ENCODE results near the gene OR2T35.
"Not testable (repeated sequence)": the region's sequence is repeated elsewhere in the genome, so short reads cannot be mapped to it uniquely, and the experiment has no call there.

- TF ChIP-seq SMARCC2 (IDR thresholded peaks at IDR 0.05); PCBP2 (optimal IDR thresholded peaks at IDR 0.05; ENCODE audit: low read depth, low read length, poor library complexity, severe bottlenecking); ATF2 (CRISPR knock-in tag; IDR thresholded peaks at IDR 0.05); POLR2A (IDR thresholded peaks at IDR 0.05; ENCODE audit: insufficient read depth in 1 of 2, low read depth in 2 of 2, low read length in 2 of 2); CEBPZ (IDR thresholded peaks at IDR 0.05; ENCODE audit: low read length); ZIK1 (CRISPR knock-in tag; IDR thresholded peaks at IDR 0.05; ENCODE audit: borderline replicate concordance, low read depth): not testable (repeated sequence)
These were observed 10.1 kb downstream of the OR2T35 start, which contains the start of gene OR2T11 for GRCh38 chr1:248634991-248635390.
